BLaER1 treated with 17β-estradiol and CSF1 and Interleukin-3, amounts not matched to agents 10 nM and 100 nM (cell line): ENCODE measurements around the gene TERB1.

Experiments used
- H3K27ac ChIP-seq, 11 experiments: shearing (Covaris generic); formaldehyde crosslinking; 2 replicates each; pipeline ENCODE4 v1.8.1; 2022
- H3K27me3 ChIP-seq, 11 experiments: shearing (Covaris generic); formaldehyde crosslinking; 2 replicates each; pipeline ENCODE4 v1.8.1; 2022
- H3K36me3 ChIP-seq, 11 experiments: shearing (Covaris generic); formaldehyde crosslinking; 2 replicates each; pipeline ENCODE4 v1.8.1; 2022
- H3K4me1 ChIP-seq, 10 experiments: shearing (Covaris generic); formaldehyde crosslinking; 2 replicates each; pipeline ENCODE4 v1.8.1; 2022
- H3K4me2 ChIP-seq, 11 experiments: shearing (Covaris generic); formaldehyde crosslinking; 2 replicates each; pipeline ENCODE4 v1.8.1; 2022
- H3K4me3 ChIP-seq, 10 experiments: shearing (Covaris generic); formaldehyde crosslinking; 2 replicates each; pipeline ENCODE4 v1.8.1; 2022
- H3K9ac ChIP-seq, 11 experiments: shearing (Covaris generic); formaldehyde crosslinking; 2 replicates each; pipeline ENCODE4 v1.8.1; 2022
- H3K9me3 ChIP-seq, 11 experiments: shearing (Covaris generic); formaldehyde crosslinking; replicated peaks in 1 of 11; 2 replicates each; pipeline ENCODE4 v1.8.1; 2022
- H4K20me1 ChIP-seq, 11 experiments: shearing (Covaris generic); formaldehyde crosslinking; 2 replicates each; pipeline ENCODE4 v1.8.1; 2022
- Cebpa-rat ChIP-seq, 11 experiments: shearing (Covaris generic); IDR thresholded peaks; 2 replicates each; pipeline ENCODE4 v1.8.1; 2022

The TERB1 gene, protein sequence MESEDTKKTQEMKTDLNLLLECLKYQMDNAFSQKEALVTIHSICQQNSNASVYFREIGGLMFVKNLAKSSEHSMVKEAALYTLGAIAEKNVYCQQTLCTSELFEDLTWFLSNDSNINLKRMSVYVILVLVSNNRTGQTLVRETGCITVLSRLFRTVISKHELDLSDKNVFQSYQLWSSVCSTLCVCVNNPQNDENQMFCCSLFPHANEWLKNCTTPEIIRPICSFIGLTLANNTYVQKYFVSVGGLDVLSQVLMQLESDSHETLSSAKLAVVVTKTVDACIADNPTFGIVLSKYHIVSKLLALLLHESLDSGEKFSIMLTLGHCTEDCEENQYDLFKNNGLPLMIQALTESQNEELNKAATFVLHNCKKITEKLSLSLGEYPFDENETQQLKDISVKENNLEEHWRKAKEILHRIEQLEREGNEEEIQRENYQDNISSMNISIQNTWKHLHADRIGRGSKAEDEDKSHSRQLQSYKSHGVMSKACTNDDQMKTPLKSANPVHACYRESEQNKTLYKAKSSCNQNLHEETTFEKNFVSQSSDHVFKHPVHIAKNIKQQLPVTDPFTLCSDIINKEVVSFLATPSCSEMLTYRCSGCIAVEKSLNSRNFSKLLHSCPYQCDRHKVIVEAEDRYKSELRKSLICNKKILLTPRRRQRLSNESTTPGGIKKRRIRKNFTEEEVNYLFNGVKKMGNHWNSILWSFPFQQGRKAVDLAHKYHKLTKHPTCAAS

GRCh38 chr16:66801320-66802105, at the start of gene TERB1:
Gene TERB1, minus strand, starts transcription at chr16:66801584. Its CDS starts 4,786 bp downstream, at chr16:66796798.
- no peak within 1 kb of the TSS for H3K4me3 ChIP-seq
- no peaks in the 10 kb centered on the region for H3K9me3 ChIP-seq
- no peak within 1 kb of the TSS for H3K9ac ChIP-seq
- no peaks in the 10 kb centered on the region for H3K27me3 ChIP-seq
- H3K4me1 ChIP-seq, result peaks cover 0 to 9% (median 0%) of the 10 kb centered on the region in 10 experiments; a peak in 3 of 20 replicates
- no peak within 1 kb of the TSS for H3K4me2 ChIP-seq
- TF ChIP-seq Cebpa-rat (IDR thresholded peaks at IDR 0.05), result no peak
- peaks cover 38 to 62% (median 59%) of the 10 kb centered on the region in 11 experiments for H3K36me3 ChIP-seq
- no peaks in the 10 kb centered on the region for H4K20me1 ChIP-seq
- no peak within 1 kb of the TSS for H3K27ac ChIP-seq

DNA sequence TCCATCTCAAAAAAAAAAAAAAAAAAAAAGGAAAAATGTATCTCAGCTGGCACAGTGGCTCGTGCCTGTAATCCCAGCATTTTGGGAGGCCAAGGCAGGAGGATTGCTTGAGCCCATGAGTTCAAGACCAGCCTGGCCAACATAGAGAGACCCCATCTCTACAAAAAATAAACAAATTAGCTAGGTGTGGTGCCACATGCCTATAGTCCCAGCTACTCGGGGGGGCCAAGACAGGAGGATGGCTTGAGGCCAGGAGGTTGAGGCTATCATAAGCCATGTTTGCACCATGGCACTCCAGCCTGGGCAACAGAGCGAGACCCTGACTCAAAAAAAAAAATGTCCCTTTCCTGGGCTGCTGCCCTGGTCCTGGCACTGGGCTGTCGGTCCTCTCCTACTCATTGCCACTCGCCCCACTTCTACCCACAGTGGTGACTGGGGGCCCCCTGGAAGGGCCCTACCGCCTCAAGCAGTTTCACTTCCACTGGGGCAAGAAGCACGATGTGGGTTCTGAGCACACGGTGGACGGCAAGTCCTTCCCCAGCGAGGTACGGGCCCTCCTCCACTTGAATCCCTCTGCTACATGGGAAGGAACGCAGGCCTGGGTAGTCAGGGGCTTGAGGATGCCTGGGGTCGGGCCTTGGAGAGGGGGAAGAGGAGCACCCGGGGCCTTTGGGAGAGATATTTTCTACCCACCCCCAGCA, 48.9 kb upstream of the TERB1 start:
- Histone ChIP-seq H3K36me3 (no peaks in the 10 kb centered on the region), H3K27me3 (peaks cover 11 to 20% (median 16%) of the 10 kb centered on the region in 11 experiments), H3K4me2 (peak overlapping the region in 2 of 11 experiments; percentile 36 to 60; a peak in 4 of 22 replicates), H3K4me1 (peaks cover 18 to 44% (median 34%) of the 10 kb centered on the region in 10 experiments), H3K4me3 (no peak overlapping the region), H3K9me3 (no peaks in the 10 kb centered on the region), H4K20me1 (peaks cover 0 to 7% (median 0%) of the 10 kb centered on the region in 11 experiments; a peak in 3 of 22 replicates), H3K9ac (no peak overlapping the region), H3K27ac (no peak overlapping the region)
- no peak for TF ChIP-seq Cebpa-rat (IDR thresholded peaks at IDR 0.05)

GRCh38 chr16:66849549-66849948, 48.2 kb upstream of the TERB1 start:
- H3K36me3 ChIP-seq, result no peaks in the 10 kb centered on the region
- H3K4me2 ChIP-seq, result no peak overlapping the region
- no peak overlapping the region for H3K27ac ChIP-seq
- no peak overlapping the region for H3K4me3 ChIP-seq
- peaks cover 22 to 52% (median 41%) of the 10 kb centered on the region in 10 experiments for H3K4me1 ChIP-seq
- H3K9ac ChIP-seq, result no peak overlapping the region
- H4K20me1 ChIP-seq, result peaks cover 0 to 7% (median 0%) of the 10 kb centered on the region in 11 experiments; a peak in 3 of 22 replicates
- H3K9me3 ChIP-seq, result no peaks in the 10 kb centered on the region
- peaks cover 18 to 27% (median 23%) of the 10 kb centered on the region in 11 experiments for H3K27me3 ChIP-seq
- no peak for TF ChIP-seq Cebpa-rat (IDR thresholded peaks at IDR 0.05)

GRCh38 chr16:66849021-66849420, 47.6 kb upstream of the TERB1 start:
- Histone ChIP-seq H3K4me3 (no peak overlapping the region), H3K4me1 (peaks cover 25 to 56% (median 44%) of the 10 kb centered on the region in 10 experiments), H4K20me1 (peaks cover 0 to 7% (median 0%) of the 10 kb centered on the region in 11 experiments; a peak in 3 of 22 replicates), H3K4me2 (no peak overlapping the region), H3K36me3 (no peaks in the 10 kb centered on the region), H3K9me3 (no peaks in the 10 kb centered on the region), H3K27me3 (peaks cover 23 to 32% (median 28%) of the 10 kb centered on the region in 11 experiments), H3K9ac (no peak overlapping the region), H3K27ac (no peak overlapping the region)
- no peak for TF ChIP-seq Cebpa-rat (IDR thresholded peaks at IDR 0.05)

- Histone ChIP-seq H3K27me3 (peaks cover 32 to 41% (median 37%) of the 10 kb centered on the region in 11 experiments), H3K4me1 (peaks cover 25 to 53% (median 45%) of the 10 kb centered on the region in 10 experiments), H3K9me3 (no peaks in the 10 kb centered on the region), H3K4me3 (no peak overlapping the region), H3K36me3 (no peaks in the 10 kb centered on the region), H3K9ac (no peak overlapping the region), H3K27ac (no peak overlapping the region), H4K20me1 (peaks cover 0 to 7% (median 0%) of the 10 kb centered on the region in 11 experiments; a peak in 3 of 22 replicates), H3K4me2 (peak overlapping the region in 9 of 11 experiments; percentile 10 to 78 (median 35); a peak in 10 of 22 replicates)
- no peak for TF ChIP-seq Cebpa-rat (IDR thresholded peaks at IDR 0.05)
Observed at GRCh38 chr16:66848172-66848571, 46.8 kb upstream of the TERB1 start.

- Histone ChIP-seq H3K27ac (no peak overlapping the region), H3K4me1 (peaks cover 25 to 48% (median 43%) of the 10 kb centered on the region in 10 experiments), H3K4me3 (no peak overlapping the region), H3K9ac (no peak overlapping the region), H3K36me3 (no peaks in the 10 kb centered on the region), H3K4me2 (peak overlapping the region; percentile 10 to 84 (median 60); a peak in 18 of 22 replicates), H3K27me3 (peaks cover 35 to 47% (median 43%) of the 10 kb centered on the region in 11 experiments), H4K20me1 (peaks cover 0 to 7% (median 0%) of the 10 kb centered on the region in 11 experiments; a peak in 3 of 22 replicates), H3K9me3 (no peaks in the 10 kb centered on the region)
- TF ChIP-seq Cebpa-rat (IDR thresholded peaks at IDR 0.05), result no peak
Observed at GRCh38 chr16:66847533-66848067, 46.2 kb upstream of the TERB1 start.

GRCh38 chr16:66846831-66847230, 45.4 kb upstream of the TERB1 start:
- H3K4me2 ChIP-seq, result peak overlapping the region in 9 of 11 experiments; percentile 6 to 84 (median 64); a peak in 15 of 22 replicates
- peaks cover 25 to 48% (median 43%) of the 10 kb centered on the region in 10 experiments for H3K4me1 ChIP-seq
- no peak overlapping the region for H3K4me3 ChIP-seq
- H4K20me1 ChIP-seq, result peaks cover 0 to 7% (median 0%) of the 10 kb centered on the region in 11 experiments; a peak in 3 of 22 replicates
- H3K9ac ChIP-seq, result no peak overlapping the region
- H3K27me3 ChIP-seq, result peaks cover 35 to 49% (median 43%) of the 10 kb centered on the region in 11 experiments
- H3K36me3 ChIP-seq, result no peaks in the 10 kb centered on the region
- no peak for TF ChIP-seq Cebpa-rat (IDR thresholded peaks at IDR 0.05)
- no peaks in the 10 kb centered on the region for H3K9me3 ChIP-seq
- no peak overlapping the region for H3K27ac ChIP-seq

DNA sequence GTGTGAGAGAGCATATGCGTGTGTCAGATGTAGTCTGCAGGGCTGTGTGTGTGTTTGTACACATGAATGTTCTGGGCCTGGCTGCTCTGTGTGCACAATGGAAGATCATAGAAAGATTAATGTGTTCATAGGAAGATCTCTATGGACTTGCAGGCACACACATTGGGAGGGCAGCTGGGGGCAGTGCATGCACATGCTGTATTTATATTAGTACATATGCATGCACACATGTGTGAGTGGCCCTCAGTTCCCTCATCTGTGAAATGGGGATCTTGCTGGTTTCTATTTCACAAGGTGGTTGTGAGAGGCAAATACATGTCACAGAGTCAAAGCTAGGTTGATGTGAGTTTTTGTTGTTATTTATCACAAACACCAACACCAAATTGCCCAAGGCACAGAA, 44.9 kb upstream of the TERB1 start:
- no peak for TF ChIP-seq Cebpa-rat (IDR thresholded peaks at IDR 0.05)
- peak overlapping the region in 9 of 11 experiments; percentile 60 to 84 (median 77); a peak in 16 of 22 replicates for H3K4me2 ChIP-seq
- H3K27ac ChIP-seq, result no peak overlapping the region
- H3K4me1 ChIP-seq, result peaks cover 25 to 48% (median 43%) of the 10 kb centered on the region in 10 experiments
- H3K36me3 ChIP-seq, result no peaks in the 10 kb centered on the region
- peaks cover 35 to 49% (median 43%) of the 10 kb centered on the region in 11 experiments for H3K27me3 ChIP-seq
- no peaks in the 10 kb centered on the region for H3K9me3 ChIP-seq
- H3K9ac ChIP-seq, result no peak overlapping the region
- no peak overlapping the region for H3K4me3 ChIP-seq
- peaks cover 0 to 7% (median 0%) of the 10 kb centered on the region in 11 experiments; a peak in 3 of 22 replicates for H4K20me1 ChIP-seq
